Ishikawa (cell line): Measurements from ENCODE around the gene ABHD17C.

Experiments
- CREB1 ChIP-seq: IDR thresholded peaks from 2 replicates; pipeline ENCODE4 v1.6.1; 2012; ENCODE audit warnings: low read depth
- EGR1 ChIP-seq: IDR thresholded peaks from 2 replicates; pipeline ENCODE4 v1.6.1; 2012
- EP300 ChIP-seq: IDR thresholded peaks from 2 replicates; pipeline ENCODE4 v1.6.1; 2012; ENCODE audit warnings: borderline replicate concordance
- RAD21 ChIP-seq: IDR thresholded peaks from 2 replicates; pipeline ENCODE4 v1.6.1; 2012; ENCODE audit warnings: low read depth
- TAF1 ChIP-seq: IDR thresholded peaks from 2 replicates; pipeline ENCODE4 v1.6.1; 2012; ENCODE audit warnings: low read depth, mild to moderate bottlenecking
- YY1 ChIP-seq: IDR thresholded peaks from 2 replicates; pipeline ENCODE4 v1.6.1; 2012; ENCODE audit warnings: low read depth
- ZBTB7A ChIP-seq: IDR thresholded peaks from 2 replicates; pipeline ENCODE4 v1.6.1; 2012; ENCODE audit warnings: low read depth
- TF ChIP-seq, protein P1 (sequence below): IDR thresholded peaks from 2 replicates; pipeline ENCODE4 v1.6.1; 2012; ENCODE audit warnings: low read depth, mild to moderate bottlenecking
- TF ChIP-seq, protein P2 (sequence below): IDR thresholded peaks from 2 replicates; pipeline ENCODE4 v1.6.1; 2012

DNA sequence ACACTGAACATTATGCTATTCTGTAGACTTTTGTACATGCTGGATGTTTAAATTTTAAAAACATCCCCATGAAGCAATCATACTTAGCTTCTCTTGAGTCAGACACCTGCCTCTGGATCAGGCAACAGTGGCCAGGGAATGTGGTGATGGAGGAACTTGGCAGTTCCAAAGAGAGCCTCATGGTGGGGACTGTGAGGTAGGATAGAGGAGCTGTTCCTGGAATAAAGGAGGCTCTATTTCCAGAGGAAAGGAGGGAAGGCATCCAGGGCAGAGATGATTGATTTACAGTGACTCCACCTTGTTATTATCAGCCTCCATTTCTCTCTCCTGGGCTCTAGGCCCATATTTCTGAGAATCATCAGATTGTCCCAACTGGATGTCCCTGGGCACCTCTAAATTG lies 35.0 kb upstream of the ABHD17C start:
- TF ChIP-seq, protein P1, sequence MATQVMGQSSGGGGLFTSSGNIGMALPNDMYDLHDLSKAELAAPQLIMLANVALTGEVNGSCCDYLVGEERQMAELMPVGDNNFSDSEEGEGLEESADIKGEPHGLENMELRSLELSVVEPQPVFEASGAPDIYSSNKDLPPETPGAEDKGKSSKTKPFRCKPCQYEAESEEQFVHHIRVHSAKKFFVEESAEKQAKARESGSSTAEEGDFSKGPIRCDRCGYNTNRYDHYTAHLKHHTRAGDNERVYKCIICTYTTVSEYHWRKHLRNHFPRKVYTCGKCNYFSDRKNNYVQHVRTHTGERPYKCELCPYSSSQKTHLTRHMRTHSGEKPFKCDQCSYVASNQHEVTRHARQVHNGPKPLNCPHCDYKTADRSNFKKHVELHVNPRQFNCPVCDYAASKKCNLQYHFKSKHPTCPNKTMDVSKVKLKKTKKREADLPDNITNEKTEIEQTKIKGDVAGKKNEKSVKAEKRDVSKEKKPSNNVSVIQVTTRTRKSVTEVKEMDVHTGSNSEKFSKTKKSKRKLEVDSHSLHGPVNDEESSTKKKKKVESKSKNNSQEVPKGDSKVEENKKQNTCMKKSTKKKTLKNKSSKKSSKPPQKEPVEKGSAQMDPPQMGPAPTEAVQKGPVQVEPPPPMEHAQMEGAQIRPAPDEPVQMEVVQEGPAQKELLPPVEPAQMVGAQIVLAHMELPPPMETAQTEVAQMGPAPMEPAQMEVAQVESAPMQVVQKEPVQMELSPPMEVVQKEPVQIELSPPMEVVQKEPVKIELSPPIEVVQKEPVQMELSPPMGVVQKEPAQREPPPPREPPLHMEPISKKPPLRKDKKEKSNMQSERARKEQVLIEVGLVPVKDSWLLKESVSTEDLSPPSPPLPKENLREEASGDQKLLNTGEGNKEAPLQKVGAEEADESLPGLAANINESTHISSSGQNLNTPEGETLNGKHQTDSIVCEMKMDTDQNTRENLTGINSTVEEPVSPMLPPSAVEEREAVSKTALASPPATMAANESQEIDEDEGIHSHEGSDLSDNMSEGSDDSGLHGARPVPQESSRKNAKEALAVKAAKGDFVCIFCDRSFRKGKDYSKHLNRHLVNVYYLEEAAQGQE: no peak
- no peak for TF ChIP-seq EGR1
- no peak for TF ChIP-seq TAF1
- no peak for TF ChIP-seq ZBTB7A
- TF ChIP-seq YY1: no peak
- TF ChIP-seq, protein P2, sequence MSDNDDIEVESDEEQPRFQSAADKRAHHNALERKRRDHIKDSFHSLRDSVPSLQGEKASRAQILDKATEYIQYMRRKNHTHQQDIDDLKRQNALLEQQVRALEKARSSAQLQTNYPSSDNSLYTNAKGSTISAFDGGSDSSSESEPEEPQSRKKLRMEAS: no peak
- TF ChIP-seq CREB1: no peak
- TF ChIP-seq EP300: no peak
- TF ChIP-seq RAD21: no peak
